Liver (tissue), 3 donors: ENCODE data around the gene GRAMD2A.

Experiments
- FOXA1 ChIP-seq: IDR thresholded peaks from 2 replicates; pipeline ENCODE4 v1.6.1; 2016; ENCODE audit warnings: antibody characterized with exemption
- REST ChIP-seq: IDR thresholded peaks from 2 replicates; pipeline ENCODE4 v1.6.1; 2016; ENCODE audit warnings: antibody characterized with exemption, mild to moderate bottlenecking
- RXRA ChIP-seq, 2 donors: IDR thresholded peaks; 2 replicates each; pipeline ENCODE4 v1.6.1; 2017 to 2018; ENCODE audit warnings: antibody characterized with exemption in 2 of 2, mild to moderate bottlenecking in 1 of 2
- TF ChIP-seq, protein P1 (sequence below): fragments of 150-350 bp; IDR thresholded peaks from 2 replicates; pipeline ENCODE4 v1.5.1; 2017; ENCODE audit warnings: improper control_type of control experiment, low read depth, low read length; ENCODE audit not compliant: missing input control
- TF ChIP-seq, protein P2 (sequence below): IDR thresholded peaks from 2 replicates; pipeline ENCODE4 v1.6.1; 2016; ENCODE audit warnings: antibody characterized with exemption
- TF ChIP-seq, protein P3 (sequence below): IDR thresholded peaks from 2 replicates; pipeline ENCODE4 v1.6.1; 2016; ENCODE audit warnings: antibody characterized with exemption
- donor health status: healthy.
- donor health status: healthy.

DNA sequence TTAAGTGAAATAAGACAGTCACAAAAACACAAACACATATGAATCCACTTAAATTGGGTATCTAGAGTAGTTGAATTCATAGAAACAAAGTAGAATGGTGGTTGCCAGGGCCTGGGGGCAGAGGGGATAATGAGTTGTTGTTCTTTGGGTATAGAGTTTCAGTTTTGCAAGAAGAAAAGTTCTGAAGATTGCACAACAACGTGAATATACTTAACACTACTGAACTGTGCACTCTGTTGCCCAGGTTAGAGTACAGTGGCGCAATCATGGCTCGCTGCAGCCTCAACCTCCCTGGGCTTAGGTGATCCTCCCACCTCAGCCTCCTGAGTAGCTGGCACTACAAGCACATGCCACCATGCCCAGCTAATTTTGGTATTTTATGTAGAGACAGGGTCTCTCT lies 14.9 kb downstream of the GRAMD2A start:
- TF ChIP-seq, protein P1, sequence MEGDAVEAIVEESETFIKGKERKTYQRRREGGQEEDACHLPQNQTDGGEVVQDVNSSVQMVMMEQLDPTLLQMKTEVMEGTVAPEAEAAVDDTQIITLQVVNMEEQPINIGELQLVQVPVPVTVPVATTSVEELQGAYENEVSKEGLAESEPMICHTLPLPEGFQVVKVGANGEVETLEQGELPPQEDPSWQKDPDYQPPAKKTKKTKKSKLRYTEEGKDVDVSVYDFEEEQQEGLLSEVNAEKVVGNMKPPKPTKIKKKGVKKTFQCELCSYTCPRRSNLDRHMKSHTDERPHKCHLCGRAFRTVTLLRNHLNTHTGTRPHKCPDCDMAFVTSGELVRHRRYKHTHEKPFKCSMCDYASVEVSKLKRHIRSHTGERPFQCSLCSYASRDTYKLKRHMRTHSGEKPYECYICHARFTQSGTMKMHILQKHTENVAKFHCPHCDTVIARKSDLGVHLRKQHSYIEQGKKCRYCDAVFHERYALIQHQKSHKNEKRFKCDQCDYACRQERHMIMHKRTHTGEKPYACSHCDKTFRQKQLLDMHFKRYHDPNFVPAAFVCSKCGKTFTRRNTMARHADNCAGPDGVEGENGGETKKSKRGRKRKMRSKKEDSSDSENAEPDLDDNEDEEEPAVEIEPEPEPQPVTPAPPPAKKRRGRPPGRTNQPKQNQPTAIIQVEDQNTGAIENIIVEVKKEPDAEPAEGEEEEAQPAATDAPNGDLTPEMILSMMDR, result no peak
- TF ChIP-seq, protein P2, sequence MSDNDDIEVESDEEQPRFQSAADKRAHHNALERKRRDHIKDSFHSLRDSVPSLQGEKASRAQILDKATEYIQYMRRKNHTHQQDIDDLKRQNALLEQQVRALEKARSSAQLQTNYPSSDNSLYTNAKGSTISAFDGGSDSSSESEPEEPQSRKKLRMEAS, result no peak
- TF ChIP-seq, protein P3, sequence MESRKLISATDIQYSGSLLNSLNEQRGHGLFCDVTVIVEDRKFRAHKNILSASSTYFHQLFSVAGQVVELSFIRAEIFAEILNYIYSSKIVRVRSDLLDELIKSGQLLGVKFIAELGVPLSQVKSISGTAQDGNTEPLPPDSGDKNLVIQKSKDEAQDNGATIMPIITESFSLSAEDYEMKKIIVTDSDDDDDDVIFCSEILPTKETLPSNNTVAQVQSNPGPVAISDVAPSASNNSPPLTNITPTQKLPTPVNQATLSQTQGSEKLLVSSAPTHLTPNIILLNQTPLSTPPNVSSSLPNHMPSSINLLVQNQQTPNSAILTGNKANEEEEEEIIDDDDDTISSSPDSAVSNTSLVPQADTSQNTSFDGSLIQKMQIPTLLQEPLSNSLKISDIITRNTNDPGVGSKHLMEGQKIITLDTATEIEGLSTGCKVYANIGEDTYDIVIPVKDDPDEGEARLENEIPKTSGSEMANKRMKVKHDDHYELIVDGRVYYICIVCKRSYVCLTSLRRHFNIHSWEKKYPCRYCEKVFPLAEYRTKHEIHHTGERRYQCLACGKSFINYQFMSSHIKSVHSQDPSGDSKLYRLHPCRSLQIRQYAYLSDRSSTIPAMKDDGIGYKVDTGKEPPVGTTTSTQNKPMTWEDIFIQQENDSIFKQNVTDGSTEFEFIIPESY, result no peak
- peak in 1 of 2 donors; percentile 23 for TF ChIP-seq RXRA (IDR thresholded peaks at IDR 0.05)
- TF ChIP-seq REST, result no peak
- no peak for TF ChIP-seq FOXA1
